Lung (tissue), 12 donors: Measurements from ENCODE around the gene HBA2. TPM values are rescaled to one million over a fixed set of nuclear protein-coding genes. Genes with fewer than 3 reads are reported as not detected.
A peak's percentile ranks its signal among the peaks of the same experiment; 100 is the strongest.
"Not testable (repeated sequence)": the region's sequence is repeated elsewhere in the genome, so short reads cannot be mapped to it uniquely, and the experiment has no call there.

Experiments used
- ATAC-seq: fragments of 200-7000 bp; cut with Tn5 transposase; one replicate; pipeline ENCODE4 v1.9.1; 2020; ENCODE audit warnings: moderate number of reproducible peaks; ENCODE audit not compliant: insufficient read depth, low FRiP score
- DNase-seq, 3 donors: peaks; one replicate each; pipeline ENCODE4 v3.0.0-alpha.2; 2013 to 2017
- H3K27ac ChIP-seq, 2 donors: one replicate each; pipeline ENCODE4 v1.5.1; 2013; ENCODE audit warnings: mild to moderate bottlenecking in 2 of 2, moderate library complexity in 2 of 2, control low read depth in 1 of 2, inconsistent platforms in 1 of 2, low read depth in 1 of 2, low read length in 1 of 2
- H3K27me3 ChIP-seq, 3 donors: one replicate each; pipeline ENCODE4 v1.5.1; 2013; ENCODE audit warnings: low read length in 2 of 3; ENCODE audit not compliant: control insufficient read depth in 3 of 3, insufficient read depth in 3 of 3
- H3K36me3 ChIP-seq, 4 donors: one replicate each; pipeline ENCODE4 v1.5.1; 2013; ENCODE audit warnings: low read length in 4 of 4, mild to moderate bottlenecking in 1 of 4, moderate library complexity in 1 of 4; ENCODE audit not compliant: control insufficient read depth in 4 of 4, insufficient read depth in 4 of 4
- H3K4me1 ChIP-seq, 5 donors: one replicate each; pipeline ENCODE4 v1.5.1; 2013; ENCODE audit warnings: low read length in 5 of 5, mild to moderate bottlenecking in 2 of 5, moderate library complexity in 1 of 5; ENCODE audit not compliant: control insufficient read depth in 5 of 5, insufficient read depth in 5 of 5
- H3K4me3 ChIP-seq: one replicate; pipeline ENCODE4 v1.5.1; 2013; ENCODE audit warnings: mild to moderate bottlenecking, control low read depth, moderate library complexity
- H3K9ac ChIP-seq, 2 donors: one replicate each; pipeline ENCODE4 v1.5.1; 2013; ENCODE audit warnings: low read length in 2 of 2, control low read depth in 1 of 2; ENCODE audit not compliant: insufficient read depth in 1 of 2
- H3K9me3 ChIP-seq, 4 donors: one replicate each; pipeline ENCODE4 v1.5.1; 2013; ENCODE audit warnings: low read length in 3 of 4, mild to moderate bottlenecking in 1 of 4, moderate library complexity in 1 of 4; ENCODE audit not compliant: control insufficient read depth in 4 of 4, insufficient read depth in 3 of 4
- WGBS, 2 donors: extraction: QIAGEN DNeasy Blood & Tissue Kit; methylation state at CpG; one replicate each; pipeline ENCODE4 v1.1.7; 2013; 5-methylcytosine and 5-hydroxymethylcytosine counted together
- polyA plus RNA-seq, 2 donors: library from polyadenylated mRNA; stranded (reverse); fragments of 200-250 nt; gene quantifications; one replicate each; pipeline ENCODE4 v1.2.1, GENCODE V29; 2013
- total RNA-seq, 2 donors: library from RNA; depleted of rRNA in 1 of 2; stranded (reverse); fragments of >200 nt in 1 of 2; gene quantifications; one replicate each; pipeline ENCODE4 v1.2.1, GENCODE V29; 2014 to 2021
- TF ChIP-seq, protein P1 (sequence below): IDR thresholded peaks from 2 replicates; pipeline ENCODE4 v1.5.1; 2012; ENCODE audit warnings: mild to moderate bottlenecking; ENCODE audit errors: control extremely low read depth, extremely low read depth
- donor health status: control.
- donor health status: control.
- donor health status: Bipolar disorder and iron deficiency.
- donor health status: healthy.
- donor health status: DM: yes; HTN: yes; CAD: no.

Gene HBA2
- total and polyA plus RNA-seq, 4 donors: 126 to 4,737 (median 822) TPM

GRCh38 chr16:176477-177382, 4.1 kb downstream of the HBA2 start, which contains the start of gene HBA1:
Gene HBA1 (plus strand): TSS chr16:176680. CDS start chr16:176717, 37 bp downstream.
- peaks cover 2 to 45% (median 42%) of the 10 kb centered on the region in 3 donors for H3K27me3 ChIP-seq
- H3K36me3 ChIP-seq, DNase-seq, H3K9me3 ChIP-seq, ATAC-seq, H3K9ac ChIP-seq, H3K4me3 ChIP-seq, H3K27ac ChIP-seq: not testable (repeated sequence)
- 5% methylated on average over 26 to 36 of the region's 88 CpGs for WGBS, 2 donors
- peaks cover 0 to 14% (median 4%) of the 10 kb centered on the region in 5 donors for H3K4me1 ChIP-seq

DNA sequence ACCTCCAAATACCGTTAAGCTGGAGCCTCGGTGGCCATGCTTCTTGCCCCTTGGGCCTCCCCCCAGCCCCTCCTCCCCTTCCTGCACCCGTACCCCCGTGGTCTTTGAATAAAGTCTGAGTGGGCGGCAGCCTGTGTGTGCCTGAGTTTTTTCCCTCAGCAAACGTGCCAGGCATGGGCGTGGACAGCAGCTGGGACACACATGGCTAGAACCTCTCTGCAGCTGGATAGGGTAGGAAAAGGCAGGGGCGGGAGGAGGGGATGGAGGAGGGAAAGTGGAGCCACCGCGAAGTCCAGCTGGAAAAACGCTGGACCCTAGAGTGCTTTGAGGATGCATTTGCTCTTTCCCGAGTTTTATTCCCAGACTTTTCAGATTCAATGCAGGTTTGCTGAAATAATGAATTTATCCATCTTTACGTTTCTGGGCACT, 4.7 kb downstream of the HBA2 start:
- no peak overlapping the region for H3K9ac ChIP-seq
- 7 to 16% methylated on average over 13 of the region's 13 CpGs for WGBS, 2 donors
- no peak overlapping the region for H3K27ac ChIP-seq
- no peaks in the 10 kb centered on the region for H3K36me3 ChIP-seq
- peaks cover 0 to 14% (median 4%) of the 10 kb centered on the region in 5 donors for H3K4me1 ChIP-seq
- DNase-seq: peak; percentile 62 to 64 (median 62)
- H3K4me3 ChIP-seq: no peak overlapping the region
- H3K9me3 ChIP-seq: peaks cover 0 to 2% (median 0%) of the 10 kb centered on the region in 4 donors
- TF ChIP-seq, protein P1, sequence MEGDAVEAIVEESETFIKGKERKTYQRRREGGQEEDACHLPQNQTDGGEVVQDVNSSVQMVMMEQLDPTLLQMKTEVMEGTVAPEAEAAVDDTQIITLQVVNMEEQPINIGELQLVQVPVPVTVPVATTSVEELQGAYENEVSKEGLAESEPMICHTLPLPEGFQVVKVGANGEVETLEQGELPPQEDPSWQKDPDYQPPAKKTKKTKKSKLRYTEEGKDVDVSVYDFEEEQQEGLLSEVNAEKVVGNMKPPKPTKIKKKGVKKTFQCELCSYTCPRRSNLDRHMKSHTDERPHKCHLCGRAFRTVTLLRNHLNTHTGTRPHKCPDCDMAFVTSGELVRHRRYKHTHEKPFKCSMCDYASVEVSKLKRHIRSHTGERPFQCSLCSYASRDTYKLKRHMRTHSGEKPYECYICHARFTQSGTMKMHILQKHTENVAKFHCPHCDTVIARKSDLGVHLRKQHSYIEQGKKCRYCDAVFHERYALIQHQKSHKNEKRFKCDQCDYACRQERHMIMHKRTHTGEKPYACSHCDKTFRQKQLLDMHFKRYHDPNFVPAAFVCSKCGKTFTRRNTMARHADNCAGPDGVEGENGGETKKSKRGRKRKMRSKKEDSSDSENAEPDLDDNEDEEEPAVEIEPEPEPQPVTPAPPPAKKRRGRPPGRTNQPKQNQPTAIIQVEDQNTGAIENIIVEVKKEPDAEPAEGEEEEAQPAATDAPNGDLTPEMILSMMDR: no peak
- ATAC-seq: no peak
- peaks cover 2 to 44% (median 40%) of the 10 kb centered on the region in 3 donors for H3K27me3 ChIP-seq

DNA sequence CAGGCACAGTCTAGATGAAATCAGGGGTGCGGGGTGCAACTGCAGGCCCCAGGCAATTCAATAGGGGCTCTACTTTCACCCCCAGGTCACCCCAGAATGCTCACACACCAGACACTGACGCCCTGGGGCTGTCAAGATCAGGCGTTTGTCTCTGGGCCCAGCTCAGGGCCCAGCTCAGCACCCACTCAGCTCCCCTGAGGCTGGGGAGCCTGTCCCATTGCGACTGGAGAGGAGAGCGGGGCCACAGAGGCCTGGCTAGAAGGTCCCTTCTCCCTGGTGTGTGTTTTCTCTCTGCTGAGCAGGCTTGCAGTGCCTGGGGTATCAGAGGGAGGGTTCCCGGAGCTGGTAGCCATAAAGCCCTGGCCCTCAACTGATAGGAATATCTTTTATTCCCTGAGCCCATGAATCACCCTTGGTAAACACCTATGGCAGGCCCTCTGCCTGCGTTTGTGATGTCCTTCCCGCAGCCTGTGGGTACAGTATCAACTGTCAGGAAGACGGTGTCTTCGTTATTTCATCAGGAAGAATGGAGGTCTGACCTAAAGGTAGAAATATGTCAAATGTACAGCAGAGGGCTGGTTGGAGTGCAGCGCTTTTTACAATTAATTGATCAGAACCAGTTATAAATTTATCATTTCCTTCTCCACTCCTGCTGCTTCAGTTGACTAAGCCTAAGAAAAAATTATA, 5.4 kb downstream of the HBA2 start:
- Histone ChIP-seq H3K27ac (no peak overlapping the region), H3K4me1 (peaks cover 0 to 14% (median 4%) of the 10 kb centered on the region in 5 donors), H3K27me3 (peaks cover 2 to 44% (median 40%) of the 10 kb centered on the region in 3 donors), H3K4me3 (no peak overlapping the region), H3K36me3 (no peaks in the 10 kb centered on the region), H3K9me3 (peaks cover 0 to 2% (median 0%) of the 10 kb centered on the region in 4 donors), H3K9ac (no peak overlapping the region)
- TF ChIP-seq, protein P1: no peak
- no peak for DNase-seq
- ATAC-seq: no peak
- 66 to 67% methylated on average over 11 of the region's 11 CpGs for WGBS, 2 donors

DNA sequence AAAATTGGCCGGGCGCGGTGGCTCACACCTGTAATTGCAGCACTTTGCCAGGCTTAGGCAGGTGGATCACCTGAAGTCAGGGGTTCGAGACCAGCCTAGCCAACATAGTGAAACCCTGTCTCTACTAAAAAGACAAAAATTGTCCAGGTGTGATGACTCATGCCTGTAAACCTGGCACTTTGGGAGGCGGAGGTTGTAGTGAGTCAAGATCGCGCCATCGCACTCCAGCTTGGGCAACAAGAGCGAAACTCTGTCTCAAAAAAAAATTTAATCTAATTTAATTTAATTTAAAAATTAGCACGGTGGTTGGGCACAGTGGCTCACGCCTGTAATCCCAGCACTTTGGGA, 6.0 kb downstream of the HBA2 start:
- WGBS, 2 donors: 88% methylated on average over 11 of the region's 11 CpGs
- TF ChIP-seq, protein P1: no peak
- H3K4me3 ChIP-seq: no peak overlapping the region

More for the DNA sequence above, 6.0 kb downstream of the HBA2 start:
- Histone ChIP-seq H3K27ac (no peak overlapping the region), H3K27me3 (peaks cover 2 to 41% (median 40%) of the 10 kb centered on the region in 3 donors), H3K9me3 (peaks cover 0 to 2% (median 0%) of the 10 kb centered on the region in 4 donors), H3K9ac (no peak overlapping the region), H3K4me1 (peaks cover 0 to 14% (median 4%) of the 10 kb centered on the region in 5 donors), H3K36me3 (no peaks in the 10 kb centered on the region)
- DNase-seq: no peak
- no peak for ATAC-seq
